Inflammatory macrophage (primary cell): Measurements from ENCODE around the gene DDX24.

Source experiments
- DNase-seq, 2 donors: peaks; one replicate each; pipeline ENCODE4 v3.0.0-alpha.2; 2020 to 2022

The DDX24 gene

GRCh38 chr14:94004015-94004414 is 77.0 kb downstream of the DDX24 start:
- DNase-seq = no peak

- no peak for DNase-seq
Observed at GRCh38 chr14:94003397-94003796, 77.6 kb downstream of the DDX24 start.

- peak; percentile 74 to 81 for DNase-seq
Observed at GRCh38 chr14:94001501-94002396, 79.3 kb downstream of the DDX24 start.

- no peak for DNase-seq
Observed at GRCh38 chr14:94001016-94001415, 80.0 kb downstream of the DDX24 start.

- no peak for DNase-seq
Observed at GRCh38 chr14:94000267-94000666, 80.7 kb downstream of the DDX24 start.

GRCh38 chr14:93999573-93999972 is 81.4 kb downstream of the DDX24 start:
- no peak for DNase-seq

- no peak for DNase-seq
Observed at GRCh38 chr14:93998871-93999403, 82.1 kb downstream of the DDX24 start.
